Measurements from ENCODE around the gene MIER1.
"Not testable (repeated sequence)": the region's sequence is repeated elsewhere in the genome, so short reads cannot be mapped to it uniquely, and the experiment has no call there.

MIER1 gene

GRCh38 chr1:66924756-66925557 is at the start of gene MIER1, which contains the start of gene DNAI4:
Gene MIER1 (plus strand): TSS chr1:66924990. CDS start chr1:66925029, 39 bp downstream.
Gene DNAI4 (minus strand): TSS chr1:66924856. CDS start chr1:66924831, 25 bp downstream.
- DNase-seq (ENCODE audit: low read depth, low spot score) = peak; percentile 96

- DNase-seq (ENCODE audit: low read depth, low spot score) = no peak
Measured at GRCh38 chr1:66876664-66877063, 48.1 kb upstream of the MIER1 start.

- DNase-seq (ENCODE audit: low read depth, low spot score) = no peak
Measured at GRCh38 chr1:66889030-66889429, 35.8 kb upstream of the MIER1 start.

GRCh38 chr1:66890621-66891020 is 34.2 kb upstream of the MIER1 start:
- DNase-seq (ENCODE audit: low read depth, low spot score) = no peak

- no peak for DNase-seq (ENCODE audit: low read depth, low spot score)
Measured at GRCh38 chr1:66893712-66894111, 31.1 kb upstream of the MIER1 start.

GRCh38 chr1:66915203-66915602 is 9.6 kb upstream of the MIER1 start:
- not testable (repeated sequence) for DNase-seq (ENCODE audit: low read depth, low spot score)

- DNase-seq (ENCODE audit: low read depth, low spot score) = no peak
Measured at GRCh38 chr1:66916320-66916719, 8.5 kb upstream of the MIER1 start.

- no peak for DNase-seq (ENCODE audit: low read depth, low spot score)
Measured at GRCh38 chr1:66917476-66917875, 7.3 kb upstream of the MIER1 start.

- no peak for DNase-seq (ENCODE audit: low read depth, low spot score)
Measured at GRCh38 chr1:66919063-66919462, 5.7 kb upstream of the MIER1 start.

- DNase-seq (ENCODE audit: low read depth, low spot score) = no peak
Measured at GRCh38 chr1:66919828-66920227, 5.0 kb upstream of the MIER1 start.

- no peak for DNase-seq (ENCODE audit: low read depth, low spot score)
Measured at GRCh38 chr1:66920543-66920942, 4.2 kb upstream of the MIER1 start.

- no peak for DNase-seq (ENCODE audit: low read depth, low spot score)
Measured at GRCh38 chr1:66925558-66925910, 744 bp downstream of the MIER1 start.

GRCh38 chr1:66925944-66926343 is 1.2 kb downstream of the MIER1 start:
- DNase-seq (ENCODE audit: low read depth, low spot score) = no peak

- no peak for DNase-seq (ENCODE audit: low read depth, low spot score)
Measured at GRCh38 chr1:66927528-66927927, 2.7 kb downstream of the MIER1 start.

- no peak for DNase-seq (ENCODE audit: low read depth, low spot score)
Measured at GRCh38 chr1:66929146-66929688, 4.4 kb downstream of the MIER1 start.

GRCh38 chr1:66929691-66929998 is 4.9 kb downstream of the MIER1 start:
- DNase-seq (ENCODE audit: low read depth, low spot score) = no peak

- peak; percentile 83 for DNase-seq (ENCODE audit: low read depth, low spot score)
Measured at GRCh38 chr1:66929999-66930822, 5.4 kb downstream of the MIER1 start.

GRCh38 chr1:66930823-66931174 is 6.0 kb downstream of the MIER1 start:
- no peak for DNase-seq (ENCODE audit: low read depth, low spot score)

- DNase-seq (ENCODE audit: low read depth, low spot score) = no peak
Measured at GRCh38 chr1:66931590-66931989, 6.8 kb downstream of the MIER1 start.

- DNase-seq (ENCODE audit: low read depth, low spot score) = no peak
Measured at GRCh38 chr1:66932291-66932690, 7.5 kb downstream of the MIER1 start.

GRCh38 chr1:66933887-66934700 is 9.3 kb downstream of the MIER1 start:
- no peak for DNase-seq (ENCODE audit: low read depth, low spot score)
